Neural cell (in vitro differentiated cells): Measurements from ENCODE around the gene RAB27B. TPM values are rescaled to one million over a fixed set of nuclear protein-coding genes. Genes with fewer than 3 reads are reported as not detected.

ENCODE experiments used
- H2AFZ ChIP-seq: fragments of 200-600, 300-800 bp; sonication (generic), shearing (Covaris generic); 2 replicates; pipeline ENCODE4 v1.6.0; 2014; ENCODE audit warnings: low read depth, mild to moderate bottlenecking, antibody characterized with exemption, low read length, moderate library complexity
- H3F3A ChIP-seq: fragments of 200-600 bp; shearing (Covaris generic); 2 replicates; pipeline ENCODE4 v1.6.1; 2016; ENCODE audit warnings: mild to moderate bottlenecking, moderate library complexity, mixed read lengths, antibody characterized with exemption, low read length; ENCODE audit not compliant: insufficient read depth, poor library complexity, severe bottlenecking
- H3K27ac ChIP-seq: fragments of 200-600, 300-800 bp; sonication (generic), shearing (Covaris generic); 2 replicates; pipeline ENCODE4 v1.5.1; 2014; ENCODE audit warnings: mild to moderate bottlenecking, low read length, moderate library complexity
- H3K27me3 ChIP-seq: fragments of 300-800, 200-600 bp; sonication (generic), shearing (Covaris generic); 2 replicates; pipeline ENCODE4 v1.6.0; 2014; ENCODE audit warnings: mild to moderate bottlenecking, low read depth, low read length, moderate library complexity; ENCODE audit not compliant: insufficient read depth
- H3K36me3 ChIP-seq: fragments of 300-800, 200-600 bp; sonication (generic), shearing (Covaris generic); 2 replicates; pipeline ENCODE4 v1.5.1; 2014; ENCODE audit warnings: mild to moderate bottlenecking, antibody characterized with exemption, low read length, moderate library complexity; ENCODE audit not compliant: insufficient read depth
- H3K4me2 ChIP-seq: fragments of 300-800, 200-600 bp; sonication (generic), shearing (Covaris generic); 2 replicates; pipeline ENCODE4 v1.6.0; 2014; ENCODE audit warnings: mild to moderate bottlenecking, low read length
- H3K4me3 ChIP-seq: fragments of 300-800, 200-600 bp; sonication (generic), shearing (Covaris generic); 2 replicates; pipeline ENCODE4 v1.5.1; 2014; ENCODE audit warnings: mild to moderate bottlenecking, low read length, moderate library complexity
- H3K79me2 ChIP-seq: fragments of 200-600 bp; shearing (Covaris generic); replicated peaks from 2 replicates; pipeline ENCODE4 v1.6.0; 2014; ENCODE audit warnings: mild to moderate bottlenecking, low read length, moderate library complexity; ENCODE audit not compliant: insufficient read depth
- H3K9ac ChIP-seq: fragments of 300-800, 200-600 bp; sonication (generic), shearing (Covaris generic); 2 replicates; pipeline ENCODE4 v1.6.1; 2016; ENCODE audit warnings: mild to moderate bottlenecking, low read length, mixed read lengths
- H3K9me2 ChIP-seq: fragments of 200-600 bp; shearing (Covaris generic); 2 replicates; pipeline ENCODE4 v1.6.1; 2016; ENCODE audit warnings: mild to moderate bottlenecking, low read length, mixed read lengths; ENCODE audit not compliant: insufficient read depth
- H3K9me3 ChIP-seq: fragments of 200-600, 300-800 bp; sonication (generic), shearing (Covaris generic); 2 replicates; pipeline ENCODE4 v1.6.1; 2016; ENCODE audit warnings: mild to moderate bottlenecking, mixed run types, low read length, moderate library complexity, mixed read lengths
- H4K20me1 ChIP-seq: fragments of 200-600 bp; shearing (Covaris generic); 2 replicates; pipeline ENCODE4 v1.6.1; 2016; ENCODE audit warnings: mild to moderate bottlenecking, mixed run types; ENCODE audit not compliant: insufficient read depth
- EP300 ChIP-seq: fragments of 450-650 bp; conservative IDR thresholded peaks from 2 replicates; pipeline ENCODE4 v1.6.1; 2014; ENCODE audit warnings: antibody characterized with exemption, mild to moderate bottlenecking, moderate library complexity; ENCODE audit not compliant: poor library complexity, severe bottlenecking
- EZH2 ChIP-seq: fragments of 200-600, 300-800 bp; shearing (Covaris generic), sonication (generic); IDR thresholded peaks from 2 replicates; pipeline ENCODE4 v1.6.1; 2014; ENCODE audit warnings: antibody characterized with exemption, low read length, borderline replicate concordance, mild to moderate bottlenecking; ENCODE audit not compliant: insufficient read depth, poor library complexity, severe bottlenecking
- MXI1 ChIP-seq: fragments of 450-650 bp; conservative IDR thresholded peaks from 2 replicates; pipeline ENCODE4 v1.6.1; 2014; ENCODE audit warnings: antibody characterized with exemption, mild to moderate bottlenecking; ENCODE audit not compliant: poor library complexity, severe bottlenecking
- POLR2AphosphoS5 ChIP-seq: IDR thresholded peaks from 2 replicates; pipeline ENCODE4 v1.6.1; 2012
- RAD21 ChIP-seq: fragments of 450-650 bp; conservative IDR thresholded peaks from 2 replicates; pipeline ENCODE4 v1.6.1; 2014; ENCODE audit warnings: antibody characterized with exemption, mild to moderate bottlenecking, moderate library complexity
- REST ChIP-seq: IDR thresholded peaks from 2 replicates; pipeline ENCODE4 v1.6.1; 2012; ENCODE audit warnings: borderline replicate concordance
- SMC3 ChIP-seq: fragments of 450-650 bp; conservative IDR thresholded peaks from 2 replicates; pipeline ENCODE4 v1.6.1; 2014; ENCODE audit warnings: antibody characterized with exemption, mild to moderate bottlenecking, moderate library complexity; ENCODE audit not compliant: poor library complexity
- TAF1 ChIP-seq: IDR thresholded peaks from 2 replicates; pipeline ENCODE4 v1.6.1; 2012; ENCODE audit warnings: low read depth
- polyA plus RNA-seq: library from polyadenylated mRNA; depleted of rRNA; stranded (reverse); fragments of >200 nt; gene quantifications from 2 replicates; pipeline ENCODE4 v1.2.3, GENCODE V29; 2014
- TF ChIP-seq, protein P1 (sequence below): fragments of 450-650 bp; IDR thresholded peaks from 2 replicates; pipeline ENCODE4 v1.5.1; 2014; ENCODE audit warnings: antibody characterized with exemption, mild to moderate bottlenecking, moderate library complexity; ENCODE audit not compliant: poor library complexity, severe bottlenecking

RAB27B gene
- polyA plus RNA-seq, 1 donor from 2014 or later = 37.3 TPM

DNA sequence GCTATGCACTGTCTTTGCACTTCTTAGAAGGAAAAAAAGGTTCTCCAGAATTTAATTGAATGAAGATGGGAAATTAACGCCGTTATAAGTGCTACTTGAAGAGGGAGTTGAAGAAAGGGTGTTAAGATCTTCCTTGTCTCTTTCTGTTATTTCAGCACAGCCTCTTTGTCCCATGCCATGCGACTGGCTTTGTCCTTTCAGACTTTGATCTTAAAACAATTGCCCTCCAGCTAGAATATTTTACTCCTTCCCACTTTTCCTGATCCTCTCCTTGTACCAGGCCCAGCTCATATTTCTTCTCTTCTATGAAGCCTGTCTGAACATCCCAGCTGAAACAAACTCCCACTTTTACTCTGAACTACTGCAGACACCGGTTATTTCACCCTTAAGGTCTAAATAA lies 51.4 kb downstream of the RAB27B start:
- Histone ChIP-seq H3K4me2 (no peak overlapping the region), H3K9me3 (no peaks in the 10 kb centered on the region), H3K79me2 (no peaks in the 10 kb centered on the region), H3K36me3 (no peaks in the 10 kb centered on the region), H3K4me3 (no peak overlapping the region), H3K9me2 (no peaks in the 10 kb centered on the region), H4K20me1 (no peaks in the 10 kb centered on the region), H3F3A (no peaks in the 10 kb centered on the region), H3K27ac (no peak overlapping the region), H2AFZ (no peak overlapping the region), H3K27me3 (no peaks in the 10 kb centered on the region), H3K9ac (no peak overlapping the region)
- TF ChIP-seq RAD21 (no peak), POLR2AphosphoS5 (no peak), EZH2 (no peak), SMC3 (no peak), TAF1 (no peak), EP300 (no peak), MXI1 (no peak), REST (no peak)
- TF ChIP-seq, protein P1, sequence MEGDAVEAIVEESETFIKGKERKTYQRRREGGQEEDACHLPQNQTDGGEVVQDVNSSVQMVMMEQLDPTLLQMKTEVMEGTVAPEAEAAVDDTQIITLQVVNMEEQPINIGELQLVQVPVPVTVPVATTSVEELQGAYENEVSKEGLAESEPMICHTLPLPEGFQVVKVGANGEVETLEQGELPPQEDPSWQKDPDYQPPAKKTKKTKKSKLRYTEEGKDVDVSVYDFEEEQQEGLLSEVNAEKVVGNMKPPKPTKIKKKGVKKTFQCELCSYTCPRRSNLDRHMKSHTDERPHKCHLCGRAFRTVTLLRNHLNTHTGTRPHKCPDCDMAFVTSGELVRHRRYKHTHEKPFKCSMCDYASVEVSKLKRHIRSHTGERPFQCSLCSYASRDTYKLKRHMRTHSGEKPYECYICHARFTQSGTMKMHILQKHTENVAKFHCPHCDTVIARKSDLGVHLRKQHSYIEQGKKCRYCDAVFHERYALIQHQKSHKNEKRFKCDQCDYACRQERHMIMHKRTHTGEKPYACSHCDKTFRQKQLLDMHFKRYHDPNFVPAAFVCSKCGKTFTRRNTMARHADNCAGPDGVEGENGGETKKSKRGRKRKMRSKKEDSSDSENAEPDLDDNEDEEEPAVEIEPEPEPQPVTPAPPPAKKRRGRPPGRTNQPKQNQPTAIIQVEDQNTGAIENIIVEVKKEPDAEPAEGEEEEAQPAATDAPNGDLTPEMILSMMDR = no peak

GRCh38 chr18:54880395-54881105 lies 52.3 kb downstream of the RAB27B start:
- H3K27ac ChIP-seq = no peak overlapping the region
- TF ChIP-seq RAD21 (no peak), POLR2AphosphoS5 (peak; percentile 16), TAF1 (no peak), SMC3 (no peak)

More at GRCh38 chr18:54880395-54881105, 52.3 kb downstream of the RAB27B start:
- Histone ChIP-seq H3K36me3 (no peaks in the 10 kb centered on the region), H3K4me3 (no peak overlapping the region), H3K79me2 (no peaks in the 10 kb centered on the region), H3K4me2 (no peak overlapping the region), H3K27me3 (no peaks in the 10 kb centered on the region), H3K9me3 (no peaks in the 10 kb centered on the region), H3F3A (no peaks in the 10 kb centered on the region), H2AFZ (no peak overlapping the region), H3K9ac (no peak overlapping the region), H4K20me1 (no peaks in the 10 kb centered on the region), H3K9me2 (no peaks in the 10 kb centered on the region)
